ENCODE measurements around the gene MBL2. TPM values are rescaled to one million over a fixed set of nuclear protein-coding genes. Genes with fewer than 3 reads are reported as not detected.

MBL2 gene
- total RNA-seq, 1 donor from 2014 or later: not detected

GRCh38 chr10:52776471-52776903 is 3.9 kb upstream of the MBL2 start:
- DNase-seq (ENCODE audit: low read depth): no peak
- Histone ChIP-seq H3K4me3 (ENCODE audit: low read depth, low read length) (no peak overlapping the region), H3K36me3 (ENCODE audit: control insufficient read depth, insufficient read depth, low read length) (no peaks in the 10 kb centered on the region), H3K27me3 (ENCODE audit: control insufficient read depth, insufficient read depth, low read length) (peaks cover 10% of the 10 kb centered on the region)
- no peak for TF ChIP-seq CTCF (IDR thresholded peaks at IDR 0.05; ENCODE audit: insufficient read depth, low read length, poor library complexity, severe bottlenecking)

GRCh38 chr10:52775132-52775647 is 2.6 kb upstream of the MBL2 start:
- no peak for DNase-seq (ENCODE audit: low read depth)
- no peak overlapping the region for H3K4me3 ChIP-seq (ENCODE audit: low read depth, low read length)
- peaks cover 10% of the 10 kb centered on the region for H3K27me3 ChIP-seq (ENCODE audit: control insufficient read depth, insufficient read depth, low read length)
- no peaks in the 10 kb centered on the region for H3K36me3 ChIP-seq (ENCODE audit: control insufficient read depth, insufficient read depth, low read length)
- TF ChIP-seq CTCF (IDR thresholded peaks at IDR 0.05; ENCODE audit: insufficient read depth, low read length, poor library complexity, severe bottlenecking): no peak

- DNase-seq (ENCODE audit: low read depth): no peak
- no peaks in the 10 kb centered on the region for H3K36me3 ChIP-seq (ENCODE audit: control insufficient read depth, insufficient read depth, low read length)
- TF ChIP-seq CTCF (IDR thresholded peaks at IDR 0.05; ENCODE audit: insufficient read depth, low read length, poor library complexity, severe bottlenecking): no peak
- H3K4me3 ChIP-seq (ENCODE audit: low read depth, low read length): no peak overlapping the region
- peaks cover 10% of the 10 kb centered on the region for H3K27me3 ChIP-seq (ENCODE audit: control insufficient read depth, insufficient read depth, low read length)
These were observed 2.1 kb upstream of the MBL2 start for GRCh38 chr10:52774600-52775106.

DNA sequence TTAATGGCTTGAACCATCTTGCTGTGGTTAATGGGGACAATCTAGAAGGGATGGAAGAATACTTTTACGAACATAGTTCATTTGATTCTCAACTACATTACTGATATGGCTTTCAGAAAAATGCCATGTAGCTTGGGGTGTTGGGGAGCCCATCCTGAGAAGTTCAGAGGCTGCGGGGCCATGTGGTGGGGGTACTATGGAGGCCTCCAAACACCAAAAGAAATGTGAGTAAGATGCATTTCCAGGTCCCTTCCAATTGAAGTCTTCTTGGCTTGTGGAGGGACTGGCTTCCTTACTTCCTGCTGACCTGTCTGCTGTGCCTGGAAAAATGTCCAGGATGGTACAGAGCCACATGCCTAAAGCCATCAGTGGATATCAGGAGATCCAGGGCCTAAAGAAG is 1.6 kb upstream of the MBL2 start:
- TF ChIP-seq CTCF (IDR thresholded peaks at IDR 0.05; ENCODE audit: insufficient read depth, low read length, poor library complexity, severe bottlenecking): no peak

DNA sequence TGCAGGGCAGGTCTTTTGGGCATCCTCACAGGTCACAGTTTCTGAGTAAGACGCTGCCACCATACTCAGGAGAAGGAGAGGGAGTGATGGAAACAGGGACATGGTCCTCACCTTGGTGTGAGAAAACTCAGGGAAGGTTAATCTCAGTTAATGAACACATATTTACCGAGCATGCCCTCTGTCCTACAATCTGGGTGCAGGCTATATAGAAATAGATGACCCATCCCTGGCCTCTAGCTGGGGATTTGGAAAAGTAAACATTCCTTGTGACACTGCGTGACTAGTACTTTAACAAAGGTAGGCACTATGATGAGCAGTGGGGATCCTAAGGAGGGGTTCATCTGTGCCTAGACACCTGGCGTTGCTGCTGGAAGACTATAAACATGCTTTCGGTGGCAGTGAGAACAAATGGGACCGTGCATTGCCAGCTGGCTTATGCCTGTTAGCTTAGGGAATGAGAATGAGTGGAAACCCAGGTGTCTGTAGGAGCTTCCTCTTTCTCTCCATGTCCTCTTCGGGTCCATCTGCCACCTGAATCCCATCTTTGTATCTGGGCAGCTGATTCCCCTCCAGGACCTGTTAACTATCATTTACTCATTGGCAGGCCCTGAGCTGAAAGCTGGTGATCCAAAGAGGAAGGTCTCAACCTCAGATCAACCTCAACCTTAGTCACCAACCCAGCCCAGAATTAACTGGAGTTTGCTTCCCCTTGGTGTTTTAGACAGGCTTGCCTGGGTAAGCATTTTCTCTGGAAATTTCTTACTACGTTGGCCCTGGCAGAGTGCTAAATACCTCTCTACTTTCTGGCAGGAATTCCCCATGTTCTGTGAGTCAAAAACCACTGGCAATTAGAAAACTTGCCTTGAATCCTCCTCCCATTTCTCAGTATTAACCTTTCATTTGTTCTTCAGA is 794 bp downstream of the MBL2 start:
- H3K27me3 ChIP-seq (ENCODE audit: control insufficient read depth, insufficient read depth, low read length): no peaks in the 10 kb centered on the region
- no peak overlapping the region for H3K4me3 ChIP-seq (ENCODE audit: low read depth, low read length)
- DNase-seq (ENCODE audit: low read depth): peak; percentile 59
- no peaks in the 10 kb centered on the region for H3K36me3 ChIP-seq (ENCODE audit: control insufficient read depth, insufficient read depth, low read length)
- no peak for TF ChIP-seq CTCF (IDR thresholded peaks at IDR 0.05; ENCODE audit: insufficient read depth, low read length, poor library complexity, severe bottlenecking)

More for the DNA sequence above, 1.6 kb upstream of the MBL2 start:
- H3K4me3 ChIP-seq (ENCODE audit: low read depth, low read length): no peak overlapping the region
- DNase-seq (ENCODE audit: low read depth): no peak
- H3K36me3 ChIP-seq (ENCODE audit: control insufficient read depth, insufficient read depth, low read length): no peaks in the 10 kb centered on the region
- H3K27me3 ChIP-seq (ENCODE audit: control insufficient read depth, insufficient read depth, low read length): peaks cover 10% of the 10 kb centered on the region
